Measurements from ENCODE around the gene PLCB1.

GRCh38 chr20:8912096-8912495 is 780.0 kb downstream of the PLCB1 start:
- TF ChIP-seq CTCF (IDR thresholded peaks at IDR 0.05; ENCODE audit: extremely low read depth in 1 of 2, insufficient read depth in 1 of 2, low read depth in 1 of 2, low read length in 2 of 2) (no peak), POLR2AphosphoS5 (IDR thresholded peaks at IDR 0.05; ENCODE audit: insufficient read depth, low read depth, low read length) (no peak), POLR2A (IDR thresholded peaks at IDR 0.05; ENCODE audit: low read depth, low read length) (no peak), GATA2 (IDR thresholded peaks at IDR 0.05; ENCODE audit: insufficient read depth, insufficient read length, low read depth, low read length) (no peak), MAX (IDR thresholded peaks at IDR 0.05; ENCODE audit: insufficient read depth, insufficient read length) (no peak), EZH2 (IDR thresholded peaks at IDR 0.05; ENCODE audit: borderline replicate concordance, low read depth, low read length, severe bottlenecking) (no peak), JUN (IDR thresholded peaks at IDR 0.05; ENCODE audit: borderline replicate concordance, insufficient read depth, insufficient read length, low read depth) (no peak), MYC (IDR thresholded peaks at IDR 0.05; ENCODE audit: low read depth, low read length) (no peak), FOS (IDR thresholded peaks at IDR 0.05; ENCODE audit: borderline replicate concordance, insufficient read depth, low read length) (no peak)
